Keratinocyte (primary cell): ENCODE data around the gene OPHN1. TPM values are rescaled to one million over a fixed set of nuclear protein-coding genes. Genes with fewer than 3 reads are reported as not detected.

Experiments used
- DNase-seq: peaks from one replicate; pipeline ENCODE4 v3.0.0-alpha.2; 2011; ENCODE audit warnings: low read depth, missing footprints, low spot score
- FAIRE-seq: peaks from 2 replicates; lab custom pipeline; 2011; peaks lifted over from hg19 to GRCh38; lab: Jason Lieb, UNC
- H2AFZ ChIP-seq: 2 replicates; pipeline ENCODE4 v1.6.0; 2012; ENCODE audit warnings: low read length, control low read depth, inconsistent platforms; ENCODE audit not compliant: control insufficient read depth
- H3K27ac ChIP-seq: 2 replicates; pipeline ENCODE4 v1.5.1; 2011; ENCODE audit warnings: low read length; ENCODE audit not compliant: control insufficient read depth, insufficient read depth
- H3K27me3 ChIP-seq: 3 replicates; pipeline ENCODE4 v1.6.0; 2011; ENCODE audit warnings: low read length; ENCODE audit not compliant: control insufficient read depth, insufficient read depth; ENCODE audit errors: extremely low read depth
- H3K36me3 ChIP-seq, 2 experiments: 2 replicates in 1 of 2; 3 replicates in 1 of 2; pipeline ENCODE4 v1.5.1; 2011; ENCODE audit warnings: low read length in 2 of 2, mild to moderate bottlenecking in 1 of 2; ENCODE audit not compliant: control insufficient read depth in 2 of 2, insufficient read depth in 2 of 2; ENCODE audit errors: extremely low read depth in 1 of 2
- H3K4me1 ChIP-seq: 3 replicates; pipeline ENCODE4 v1.5.1; 2011; ENCODE audit warnings: low read length; ENCODE audit not compliant: control insufficient read depth, insufficient read depth; ENCODE audit errors: extremely low read depth
- H3K4me2 ChIP-seq: 3 replicates; pipeline ENCODE4 v1.6.0; 2011; ENCODE audit warnings: low read depth, low read length; ENCODE audit not compliant: control insufficient read depth, insufficient read depth; ENCODE audit errors: extremely low read depth
- H3K4me3 ChIP-seq, 3 experiments: fragments of 200-600 bp in 1 of 3; sonication (generic) in 1 of 3; 2 replicates in 2 of 3; 3 replicates in 1 of 3; pipeline ENCODE4 v1.5.1; 2011 to 2016; ENCODE audit warnings: low read length in 3 of 3, mild to moderate bottlenecking in 3 of 3, control low read depth in 2 of 3, inconsistent platforms in 1 of 3, low read depth in 1 of 3, mixed read lengths in 1 of 3, mixed run types in 1 of 3, moderate library complexity in 1 of 3; ENCODE audit not compliant: control insufficient read depth in 2 of 3, insufficient read depth in 2 of 3; ENCODE audit errors: extremely low read depth in 1 of 3
- H3K79me2 ChIP-seq: 2 replicates; pipeline ENCODE4 v1.6.0; 2012; ENCODE audit warnings: low read length; ENCODE audit not compliant: control insufficient read depth, insufficient read depth
- H3K9ac ChIP-seq: 3 replicates; pipeline ENCODE4 v1.6.0; 2011; ENCODE audit warnings: low read length; ENCODE audit not compliant: control insufficient read depth, insufficient read depth; ENCODE audit errors: extremely low read depth
- H3K9me1 ChIP-seq: 3 replicates; pipeline ENCODE4 v1.6.0; 2011; ENCODE audit warnings: low read length; ENCODE audit not compliant: control insufficient read depth, insufficient read depth; ENCODE audit errors: extremely low read depth
- H3K9me3 ChIP-seq: 2 replicates; pipeline ENCODE4 v1.5.1; 2012; ENCODE audit warnings: low read depth, low read length; ENCODE audit not compliant: control insufficient read depth
- H4K20me1 ChIP-seq: 3 replicates; pipeline ENCODE4 v1.6.0; 2011; ENCODE audit warnings: low read length; ENCODE audit not compliant: control insufficient read depth, insufficient read depth; ENCODE audit errors: extremely low read depth
- EZH2 ChIP-seq: IDR thresholded peaks from one replicate; pipeline ENCODE4 v1.6.1; 2012; ENCODE audit warnings: inconsistent platforms, mild to moderate bottlenecking, low read length, moderate library complexity
- dilution Hi-C: fragments of 300-500 bp; cut with MboI; formaldehyde crosslinking; loops from one replicate; pipeline ENCODE4 v1.7.0; 2020; ENCODE audit warnings: low sequenced_read_pairs; ENCODE audit not compliant: extremely low pct_ligation_motif_present
- polyA plus RNA-seq, 5 experiments: library from polyadenylated mRNA; depleted of rRNA in 3 of 5; stranded (reverse) in 3 of 5; stranded (forward) in 1 of 5; unstranded in 1 of 5; fragments of >200 nt; gene quantifications; 1 replicate in 1 of 5; 2 replicates in 3 of 5; 3 replicates in 1 of 5; pipeline versions ENCODE4 v1.2.1 to v1.2.3, GENCODE V29; 2011 to 2012; ENCODE audit warnings: missing spikeins in 2 of 5, low read depth in 1 of 5, low replicate concordance in 1 of 5
- TF ChIP-seq, protein P1 (sequence below), 3 experiments: IDR thresholded peaks in 1 of 3; conservative IDR thresholded peaks in 1 of 3; optimal IDR thresholded peaks in 1 of 3; 2 replicates in 2 of 3; 3 replicates in 1 of 3; pipeline versions ENCODE3 to v1.5.1; 2011; ENCODE audit warnings: low read length in 3 of 3, mild to moderate bottlenecking in 3 of 3, moderate library complexity in 2 of 3, control low read depth in 1 of 3, inconsistent platforms in 1 of 3; ENCODE audit not compliant: insufficient read depth in 2 of 3; ENCODE audit errors: extremely low read depth in 1 of 3

Gene OPHN1
- polyA plus RNA-seq, 1 donor (not counting 4 experiments of a cell fraction or from before 2014, with no cell fraction given), result 3.1 TPM

DNA sequence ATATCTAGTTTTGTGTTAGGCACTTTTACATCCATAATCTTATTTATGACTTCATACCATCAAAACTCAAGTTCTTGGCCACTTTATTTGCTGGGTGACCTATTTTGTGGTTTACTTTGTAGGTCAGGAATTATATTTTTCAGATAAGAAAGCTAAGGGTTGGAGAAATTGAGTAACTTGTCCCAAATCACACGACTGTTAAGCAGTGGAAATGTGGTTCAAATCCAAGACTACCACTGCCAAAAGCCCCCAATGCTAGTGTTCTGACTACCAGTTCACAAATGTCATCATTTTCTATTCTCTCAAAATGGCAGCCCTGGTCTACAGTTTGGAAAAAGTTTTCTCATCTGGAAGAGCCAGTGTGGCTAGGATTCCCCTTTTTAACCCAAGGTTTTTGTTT is 74.6 kb downstream of the OPHN1 start:
- no peak for TF ChIP-seq EZH2
- TF ChIP-seq, protein P1, sequence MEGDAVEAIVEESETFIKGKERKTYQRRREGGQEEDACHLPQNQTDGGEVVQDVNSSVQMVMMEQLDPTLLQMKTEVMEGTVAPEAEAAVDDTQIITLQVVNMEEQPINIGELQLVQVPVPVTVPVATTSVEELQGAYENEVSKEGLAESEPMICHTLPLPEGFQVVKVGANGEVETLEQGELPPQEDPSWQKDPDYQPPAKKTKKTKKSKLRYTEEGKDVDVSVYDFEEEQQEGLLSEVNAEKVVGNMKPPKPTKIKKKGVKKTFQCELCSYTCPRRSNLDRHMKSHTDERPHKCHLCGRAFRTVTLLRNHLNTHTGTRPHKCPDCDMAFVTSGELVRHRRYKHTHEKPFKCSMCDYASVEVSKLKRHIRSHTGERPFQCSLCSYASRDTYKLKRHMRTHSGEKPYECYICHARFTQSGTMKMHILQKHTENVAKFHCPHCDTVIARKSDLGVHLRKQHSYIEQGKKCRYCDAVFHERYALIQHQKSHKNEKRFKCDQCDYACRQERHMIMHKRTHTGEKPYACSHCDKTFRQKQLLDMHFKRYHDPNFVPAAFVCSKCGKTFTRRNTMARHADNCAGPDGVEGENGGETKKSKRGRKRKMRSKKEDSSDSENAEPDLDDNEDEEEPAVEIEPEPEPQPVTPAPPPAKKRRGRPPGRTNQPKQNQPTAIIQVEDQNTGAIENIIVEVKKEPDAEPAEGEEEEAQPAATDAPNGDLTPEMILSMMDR (optimal IDR thresholded peaks at IDR 0.05 in 1 of 3, IDR thresholded peaks at IDR 0.05 in 1 of 3, conservative IDR thresholded peaks at IDR 0.05 in 1 of 3; ENCODE audit: extremely low read depth in 1 of 3, insufficient read depth in 2 of 3, low read length in 3 of 3), result no peak
- Histone ChIP-seq H3K4me3 (no peak overlapping the region), H3K79me2 (no peaks in the 10 kb centered on the region), H3K27me3 (no peaks in the 10 kb centered on the region), H3K36me3 (no peaks in the 10 kb centered on the region), H3K9ac (no peak overlapping the region), H3K4me2 (no peak overlapping the region), H4K20me1 (no peaks in the 10 kb centered on the region), H3K4me1 (no peaks in the 10 kb centered on the region), H3K9me3 (no peaks in the 10 kb centered on the region), H3K9me1 (no peaks in the 10 kb centered on the region), H2AFZ (no peak overlapping the region), H3K27ac (no peak overlapping the region)
- dilution Hi-C loops, result no loop called here
- DNase-seq (no peak), FAIRE-seq (no peak)

DNA sequence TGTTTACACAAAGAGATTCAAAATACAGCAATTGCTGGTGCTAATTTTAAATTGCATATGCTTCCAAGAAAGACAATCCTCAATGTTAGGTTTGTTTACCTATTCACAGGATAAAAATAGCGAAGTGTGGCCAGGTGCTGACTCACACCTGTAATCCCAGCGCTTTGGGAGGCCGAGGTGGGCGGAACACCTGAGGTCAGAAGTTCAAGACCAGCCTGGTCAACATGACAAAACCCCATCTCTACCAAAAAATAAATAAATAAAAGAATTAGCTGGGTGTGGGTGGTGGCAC is 77.7 kb downstream of the OPHN1 start:
- H3K9me3 ChIP-seq, result no peaks in the 10 kb centered on the region
- H4K20me1 ChIP-seq, result no peaks in the 10 kb centered on the region
- no peak for FAIRE-seq
- TF ChIP-seq, protein P1 (optimal IDR thresholded peaks at IDR 0.05 in 1 of 3, IDR thresholded peaks at IDR 0.05 in 1 of 3, conservative IDR thresholded peaks at IDR 0.05 in 1 of 3; ENCODE audit: extremely low read depth in 1 of 3, insufficient read depth in 2 of 3, low read length in 3 of 3), result no peak
- TF ChIP-seq EZH2, result no peak
- no peak for DNase-seq
- H3K9me1 ChIP-seq, result no peaks in the 10 kb centered on the region
- H3K4me1 ChIP-seq, result no peaks in the 10 kb centered on the region
- H3K36me3 ChIP-seq, result no peaks in the 10 kb centered on the region
- no peak overlapping the region for H3K4me2 ChIP-seq
- no peaks in the 10 kb centered on the region for H3K79me2 ChIP-seq
- no peak overlapping the region for H3K4me3 ChIP-seq
- H3K9ac ChIP-seq, result no peak overlapping the region
- no peak overlapping the region for H3K27ac ChIP-seq
- H3K27me3 ChIP-seq, result no peaks in the 10 kb centered on the region
- dilution Hi-C loops, result no loop called here
- H2AFZ ChIP-seq, result no peak overlapping the region
